Stimulated activated CD4-positive, alpha-beta T cell treated with anti-CD3 and anti-CD28 coated beads, Interleukin-15, amount 100 ng/mL, for 48 hours (primary cell): ENCODE measurements around the gene RPP25L.

Source experiments
- DNase-seq, 2 donors: peaks; one replicate each; pipeline ENCODE4 v3.0.0-alpha.2; 2020; ENCODE audit warnings: low read depth in 2 of 2

Gene RPP25L

GRCh38 chr9:34568774-34569173 lies 43.1 kb downstream of the RPP25L start:
- DNase-seq = no peak

- no peak for DNase-seq
Observed at GRCh38 chr9:34568133-34568532, 43.8 kb downstream of the RPP25L start.

GRCh38 chr9:34566972-34567371 lies 44.9 kb downstream of the RPP25L start:
- no peak for DNase-seq

GRCh38 chr9:34566322-34566721 lies 45.6 kb downstream of the RPP25L start:
- no peak for DNase-seq

DNA sequence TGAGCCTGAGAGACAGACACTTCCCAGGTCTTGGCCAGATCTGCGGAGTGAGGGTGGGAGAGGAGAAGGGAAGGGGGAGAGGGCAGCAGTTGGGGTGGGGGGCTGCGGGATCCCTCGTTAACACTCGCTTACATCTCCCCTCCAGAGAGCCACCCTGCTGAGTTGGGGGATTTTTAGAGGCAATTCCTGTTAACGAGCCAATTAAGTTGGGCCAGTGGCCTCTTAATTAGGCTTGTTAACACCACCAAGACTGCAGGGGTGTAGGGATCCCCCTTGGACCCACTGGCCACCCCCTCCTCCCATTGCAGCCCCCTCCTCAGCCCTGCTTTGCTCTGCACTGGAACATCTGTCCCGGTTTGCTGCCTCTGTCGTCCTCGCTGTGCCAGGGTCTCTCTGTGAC lies 46.0 kb downstream of the RPP25L start:
- no peak for DNase-seq

- no peak for DNase-seq
Observed at GRCh38 chr9:34564617-34565016, 47.3 kb downstream of the RPP25L start.

DNA sequence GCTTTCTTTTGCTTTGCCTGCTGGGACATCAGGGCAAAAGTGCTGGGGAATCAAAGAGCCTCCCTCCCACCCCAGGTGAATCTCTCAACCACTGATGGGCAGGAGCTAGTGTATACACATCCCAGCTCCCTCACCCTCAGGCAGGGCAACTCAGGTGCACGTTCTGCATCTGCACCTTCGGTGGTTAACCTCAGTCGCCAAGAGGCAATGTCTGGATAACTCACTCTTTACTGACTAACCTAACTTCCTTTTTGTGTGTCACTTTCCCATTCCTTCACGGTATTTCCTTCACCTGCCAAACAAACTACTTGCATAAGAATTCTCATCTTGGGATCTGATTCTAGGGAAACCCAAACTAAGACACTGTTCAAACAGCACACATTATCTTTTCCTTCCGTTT lies 48.6 kb downstream of the RPP25L start:
- DNase-seq = no peak

- peak in 1 of 2 donors; percentile 31 for DNase-seq
Observed at GRCh38 chr9:34562135-34562745, 49.7 kb downstream of the RPP25L start.

- no peak for DNase-seq
Observed at GRCh38 chr9:34560599-34561214, 51.2 kb downstream of the RPP25L start.
